ENCODE data around the gene MESP2.

The MESP2 gene

DNA sequence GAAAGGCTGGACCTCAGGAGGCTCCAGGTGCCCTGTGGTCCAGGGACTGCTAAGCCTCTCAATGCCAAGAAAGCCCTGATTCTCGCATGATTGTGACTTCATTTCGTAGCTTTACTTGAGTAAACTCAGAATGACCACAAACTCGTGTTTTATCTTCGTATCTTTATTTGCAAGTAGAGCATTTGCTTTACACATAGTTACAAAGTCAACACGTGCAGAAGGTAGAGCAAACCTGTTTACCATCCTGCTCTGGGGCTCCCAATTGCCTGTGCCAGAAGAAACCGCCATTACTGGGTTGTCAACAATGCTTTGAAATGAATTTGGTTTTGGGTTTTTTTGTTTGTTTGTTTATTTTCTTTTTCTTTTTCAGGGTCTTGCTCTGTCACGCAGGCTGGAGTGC is 19.2 kb upstream of the MESP2 start:
- DNase-seq = no peak
- Histone ChIP-seq H3K4me1 (ENCODE audit: control insufficient read depth in 1 of 2, insufficient read depth in 2 of 2, low read length in 2 of 2) (peaks cover 21 to 27% of the 10 kb centered on the region in 2 experiments), H2BK120ac (ENCODE audit: insufficient read depth, low read length, poor library complexity) (no peak overlapping the region), H4K8ac (ENCODE audit: low read depth, low read length) (no peak overlapping the region), H4K91ac (ENCODE audit: low read depth, low read length) (no peak overlapping the region), H3K36me3 (ENCODE audit: control insufficient read depth in 1 of 2, insufficient read depth in 2 of 2, low read length in 2 of 2) (no peaks in the 10 kb centered on the region), H3K9me3 (ENCODE audit: insufficient read depth, low read depth, low read length) (no peaks in the 10 kb centered on the region), H3K4me3 (ENCODE audit: low read depth, low read length) (no peak overlapping the region), H3K79me1 (ENCODE audit: low read length) (peaks cover 5% of the 10 kb centered on the region), H4K12ac (ENCODE audit: low read depth, low read length) (no peak overlapping the region), H3K27me3 (ENCODE audit: insufficient read depth, low read length) (no peaks in the 10 kb centered on the region), H3K23ac (ENCODE audit: low read length) (no peak overlapping the region), H2AFZ (ENCODE audit: insufficient read depth, low read length, poor library complexity) (no peak overlapping the region), H3K9ac (ENCODE audit: low read length) (no peak overlapping the region), H3K4ac (ENCODE audit: low read depth, low read length) (no peak overlapping the region), H3K4me2 (ENCODE audit: low read length) (no peak overlapping the region), H3K18ac (ENCODE audit: low read length) (no peak overlapping the region), H2AK5ac (ENCODE audit: low read length) (no peak overlapping the region), H3K14ac (ENCODE audit: low read length) (no peak overlapping the region), H2BK12ac (ENCODE audit: low read length) (no peak overlapping the region), H3K79me2 (ENCODE audit: control insufficient read depth, insufficient read depth, low read length, poor library complexity) (no peaks in the 10 kb centered on the region), H2BK5ac (ENCODE audit: low read depth, low read length, poor library complexity) (no peak overlapping the region), H3K27ac (ENCODE audit: low read depth, low read length) (no peak overlapping the region)
- WGBS (ENCODE audit: extremely low coverage, insufficient coverage, insufficient read length) = no CpG with 5 or more reads among the region's 7 CpGs

DNA sequence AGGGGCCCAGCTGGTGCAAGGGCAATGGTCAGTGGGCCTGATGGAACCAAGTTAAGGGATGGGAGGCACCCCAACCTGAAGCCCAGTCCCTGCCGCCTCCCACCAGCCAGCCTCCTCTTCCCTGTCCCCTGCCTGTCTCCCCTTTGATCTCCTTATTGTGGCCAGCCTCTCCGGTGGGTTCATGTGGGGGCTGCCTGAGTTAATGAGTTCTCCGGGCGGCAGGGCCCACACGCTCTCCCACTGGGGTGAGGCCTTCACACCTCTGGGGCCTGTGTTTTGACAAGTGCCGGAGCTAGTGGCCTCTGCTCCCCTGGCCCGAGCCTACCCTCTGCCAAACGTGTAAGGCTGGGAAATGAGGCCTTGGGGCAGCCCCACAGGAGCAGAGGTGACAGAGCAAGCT is 17.8 kb upstream of the MESP2 start:
- Histone ChIP-seq H3K23ac (ENCODE audit: low read length) (no peak overlapping the region), H2BK120ac (ENCODE audit: insufficient read depth, low read length, poor library complexity) (peak overlapping the region; percentile 33)

DNA sequence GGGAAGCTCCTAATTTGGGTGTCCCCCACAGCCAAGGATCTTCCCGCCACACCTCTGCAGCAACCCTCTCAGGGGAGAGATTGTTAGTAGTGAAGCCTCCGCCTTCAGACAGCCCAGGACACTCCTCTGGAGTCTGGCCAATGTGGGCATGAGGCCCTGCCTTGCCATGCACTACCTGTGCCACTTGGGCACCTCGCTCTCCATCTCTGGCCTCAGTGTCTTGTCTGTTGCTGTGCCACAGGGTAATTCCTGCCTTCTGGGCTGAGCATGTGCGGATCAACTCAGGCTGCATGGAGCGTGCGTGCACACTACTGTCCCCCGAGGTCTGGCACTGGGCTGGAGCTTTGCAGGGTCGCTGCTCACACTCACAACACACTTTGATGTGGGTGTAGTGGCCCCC is 17.2 kb upstream of the MESP2 start:
- no peak overlapping the region for H3K9ac ChIP-seq (ENCODE audit: low read length)
- no peak overlapping the region for H2AK5ac ChIP-seq (ENCODE audit: low read length)
- H3K27me3 ChIP-seq (ENCODE audit: insufficient read depth, low read length) = no peaks in the 10 kb centered on the region
- H3K18ac ChIP-seq (ENCODE audit: low read length) = no peak overlapping the region
- H2BK120ac ChIP-seq (ENCODE audit: insufficient read depth, low read length, poor library complexity) = no peak overlapping the region
- H3K4me3 ChIP-seq (ENCODE audit: low read depth, low read length) = no peak overlapping the region
- H4K91ac ChIP-seq (ENCODE audit: low read depth, low read length) = no peak overlapping the region
- whole genome bisulfite sequencing (ENCODE audit: extremely low coverage, insufficient coverage, insufficient read length) = no CpG with 5 or more reads among the region's 8 CpGs
- peaks cover 14 to 22% of the 10 kb centered on the region in 2 experiments for H3K4me1 ChIP-seq (ENCODE audit: control insufficient read depth in 1 of 2, insufficient read depth in 2 of 2, low read length in 2 of 2)
- no peak overlapping the region for H3K23ac ChIP-seq (ENCODE audit: low read length)
- no peak overlapping the region for H3K27ac ChIP-seq (ENCODE audit: low read depth, low read length)
- H3K79me1 ChIP-seq (ENCODE audit: low read length) = peaks cover 4% of the 10 kb centered on the region
- H3K9me3 ChIP-seq (ENCODE audit: insufficient read depth, low read depth, low read length) = no peaks in the 10 kb centered on the region
- H2BK5ac ChIP-seq (ENCODE audit: low read depth, low read length, poor library complexity) = no peak overlapping the region
- no peak overlapping the region for H4K12ac ChIP-seq (ENCODE audit: low read depth, low read length)
- H2BK12ac ChIP-seq (ENCODE audit: low read length) = no peak overlapping the region
- H2AFZ ChIP-seq (ENCODE audit: insufficient read depth, low read length, poor library complexity) = no peak overlapping the region
- H3K14ac ChIP-seq (ENCODE audit: low read length) = no peak overlapping the region
- H3K79me2 ChIP-seq (ENCODE audit: control insufficient read depth, insufficient read depth, low read length, poor library complexity) = no peaks in the 10 kb centered on the region
- H4K8ac ChIP-seq (ENCODE audit: low read depth, low read length) = no peak overlapping the region
- DNase-seq = no peak
- H3K36me3 ChIP-seq (ENCODE audit: control insufficient read depth in 1 of 2, insufficient read depth in 2 of 2, low read length in 2 of 2) = no peaks in the 10 kb centered on the region
- H3K4me2 ChIP-seq (ENCODE audit: low read length) = no peak overlapping the region
- no peak overlapping the region for H3K4ac ChIP-seq (ENCODE audit: low read depth, low read length)

More for the DNA sequence above, 17.8 kb upstream of the MESP2 start:
- Histone ChIP-seq H3K4ac (ENCODE audit: low read depth, low read length) (no peak overlapping the region), H4K91ac (ENCODE audit: low read depth, low read length) (no peak overlapping the region), H3K36me3 (ENCODE audit: control insufficient read depth in 1 of 2, insufficient read depth in 2 of 2, low read length in 2 of 2) (no peaks in the 10 kb centered on the region), H4K8ac (ENCODE audit: low read depth, low read length) (no peak overlapping the region), H2AK5ac (ENCODE audit: low read length) (peak overlapping the region; percentile 57), H3K18ac (ENCODE audit: low read length) (no peak overlapping the region), H3K79me2 (ENCODE audit: control insufficient read depth, insufficient read depth, low read length, poor library complexity) (no peaks in the 10 kb centered on the region), H3K9ac (ENCODE audit: low read length) (no peak overlapping the region), H2BK12ac (ENCODE audit: low read length) (peak overlapping the region; percentile 52), H3K14ac (ENCODE audit: low read length) (no peak overlapping the region), H3K9me3 (ENCODE audit: insufficient read depth, low read depth, low read length) (no peaks in the 10 kb centered on the region), H3K4me1 (ENCODE audit: control insufficient read depth in 1 of 2, insufficient read depth in 2 of 2, low read length in 2 of 2) (peaks cover 17 to 23% of the 10 kb centered on the region in 2 experiments), H2AFZ (ENCODE audit: insufficient read depth, low read length, poor library complexity) (no peak overlapping the region), H3K4me2 (ENCODE audit: low read length) (no peak overlapping the region), H4K12ac (ENCODE audit: low read depth, low read length) (no peak overlapping the region), H3K27ac (ENCODE audit: low read depth, low read length) (no peak overlapping the region), H3K4me3 (ENCODE audit: low read depth, low read length) (no peak overlapping the region), H3K79me1 (ENCODE audit: low read length) (peaks cover 5% of the 10 kb centered on the region), H3K27me3 (ENCODE audit: insufficient read depth, low read length) (no peaks in the 10 kb centered on the region), H2BK5ac (ENCODE audit: low read depth, low read length, poor library complexity) (no peak overlapping the region)
- DNase-seq = no peak
- no CpG with 5 or more reads among the region's 8 CpGs for WGBS (ENCODE audit: extremely low coverage, insufficient coverage, insufficient read length)

DNA sequence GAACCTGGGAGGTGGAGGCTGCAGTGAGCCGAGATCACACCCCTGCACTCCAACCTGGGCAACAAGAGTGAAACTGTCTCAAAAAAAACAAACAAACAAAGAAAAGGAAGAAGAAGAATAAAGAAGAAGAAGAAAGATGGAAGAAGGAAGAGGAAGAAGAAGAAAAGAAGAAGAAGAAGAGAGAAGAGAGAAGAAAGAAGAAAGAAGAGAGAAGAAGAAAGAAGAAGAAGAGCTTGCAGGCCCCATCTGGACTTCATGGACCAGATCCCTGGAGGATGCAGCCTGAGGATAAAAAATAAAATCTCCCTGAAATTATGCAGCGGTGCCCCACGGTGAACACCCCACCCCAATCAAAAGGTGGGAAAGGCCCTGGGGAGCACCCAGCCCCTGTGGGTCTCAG is 16.3 kb upstream of the MESP2 start:
- no peak overlapping the region for H3K4ac ChIP-seq (ENCODE audit: low read depth, low read length)

More for the DNA sequence above, 16.3 kb upstream of the MESP2 start:
- Histone ChIP-seq H2AK5ac (ENCODE audit: low read length) (no peak overlapping the region), H3K27ac (ENCODE audit: low read depth, low read length) (no peak overlapping the region), H2BK12ac (ENCODE audit: low read length) (no peak overlapping the region), H3K36me3 (ENCODE audit: control insufficient read depth in 1 of 2, insufficient read depth in 2 of 2, low read length in 2 of 2) (no peaks in the 10 kb centered on the region), H3K4me1 (ENCODE audit: control insufficient read depth in 1 of 2, insufficient read depth in 2 of 2, low read length in 2 of 2) (peaks cover 10 to 19% of the 10 kb centered on the region in 2 experiments), H3K79me1 (ENCODE audit: low read length) (peaks cover 3% of the 10 kb centered on the region), H3K4me2 (ENCODE audit: low read length) (no peak overlapping the region), H3K23ac (ENCODE audit: low read length) (no peak overlapping the region), H2AFZ (ENCODE audit: insufficient read depth, low read length, poor library complexity) (no peak overlapping the region), H3K79me2 (ENCODE audit: control insufficient read depth, insufficient read depth, low read length, poor library complexity) (no peaks in the 10 kb centered on the region), H3K27me3 (ENCODE audit: insufficient read depth, low read length) (no peaks in the 10 kb centered on the region), H3K9me3 (ENCODE audit: insufficient read depth, low read depth, low read length) (no peaks in the 10 kb centered on the region), H2BK120ac (ENCODE audit: insufficient read depth, low read length, poor library complexity) (no peak overlapping the region), H3K18ac (ENCODE audit: low read length) (no peak overlapping the region), H3K14ac (ENCODE audit: low read length) (no peak overlapping the region), H3K4me3 (ENCODE audit: low read depth, low read length) (no peak overlapping the region), H4K91ac (ENCODE audit: low read depth, low read length) (no peak overlapping the region), H2BK5ac (ENCODE audit: low read depth, low read length, poor library complexity) (no peak overlapping the region), H4K12ac (ENCODE audit: low read depth, low read length) (no peak overlapping the region), H4K8ac (ENCODE audit: low read depth, low read length) (no peak overlapping the region), H3K9ac (ENCODE audit: low read length) (no peak overlapping the region)
- WGBS (ENCODE audit: extremely low coverage, insufficient coverage, insufficient read length) = no CpG with 5 or more reads among the region's 3 CpGs
- no peak for DNase-seq
